HG03354 (cell line): ENCODE measurements around the gene FOLR2.

ENCODE experiments used
- ATAC-seq: cut with Tn5 transposase; IDR thresholded peaks from one replicate; pipeline ENCODE4 v1.9.1; 2021; ENCODE audit warnings: mild to moderate bottlenecking; ENCODE audit not compliant: unreplicated experiment, poor library complexity, severe bottlenecking

Gene FOLR2

GRCh38 chr11:72228229-72228843 lies 11.7 kb downstream of the FOLR2 start:
- ATAC-seq: no peak

- ATAC-seq: no peak
Observed at GRCh38 chr11:72228844-72229231, 12.2 kb downstream of the FOLR2 start.

- ATAC-seq: no peak
Observed at GRCh38 chr11:72229336-72229924, 12.8 kb downstream of the FOLR2 start.

- ATAC-seq: no peak
Observed at GRCh38 chr11:72229925-72230763, 13.6 kb downstream of the FOLR2 start.

- ATAC-seq: no peak
Observed at GRCh38 chr11:72230764-72231365, 14.3 kb downstream of the FOLR2 start.

- ATAC-seq: no peak
Observed at GRCh38 chr11:72231396-72232259, 15.0 kb downstream of the FOLR2 start.

GRCh38 chr11:72232260-72233055 lies 15.9 kb downstream of the FOLR2 start:
- ATAC-seq: no peak

- no peak for ATAC-seq
Observed at GRCh38 chr11:72233056-72233772, 16.6 kb downstream of the FOLR2 start.

DNA sequence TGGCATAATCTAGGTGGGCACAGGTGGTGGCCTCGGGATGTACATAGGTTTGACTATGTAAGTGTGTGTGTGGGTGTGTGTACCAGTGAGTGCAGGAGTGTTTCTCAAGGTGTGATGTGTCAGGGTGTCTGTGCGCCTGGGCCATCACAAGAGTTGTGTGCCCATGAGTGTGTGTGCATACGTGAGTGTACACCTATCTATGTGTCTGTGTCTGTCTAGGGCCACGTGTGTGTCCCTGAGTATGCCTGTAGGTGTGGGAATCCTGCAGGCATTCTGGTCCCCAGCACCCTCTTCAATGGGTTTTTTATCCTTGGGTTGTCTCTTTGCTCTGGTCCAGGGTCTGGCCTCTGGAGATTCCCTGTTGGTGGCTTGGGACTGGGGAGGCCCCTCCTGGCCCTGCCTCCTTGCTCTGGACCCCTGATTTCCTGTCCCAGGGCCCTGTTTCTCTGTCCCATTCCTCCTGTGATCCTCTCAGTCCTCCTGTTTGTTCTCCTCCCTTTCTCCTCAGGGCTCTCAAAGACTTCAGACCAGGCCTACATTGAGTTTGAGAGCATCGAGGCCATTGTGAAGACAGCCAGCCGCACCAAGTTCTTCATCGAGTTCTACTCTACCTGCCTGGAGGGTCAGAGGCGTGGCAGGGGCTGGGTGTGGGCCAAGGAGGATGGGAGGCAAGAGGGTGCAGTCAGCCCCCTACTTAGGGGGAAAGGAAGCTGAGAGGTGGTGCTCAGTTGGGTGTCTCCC lies 17.3 kb downstream of the FOLR2 start:
- no peak for ATAC-seq

GRCh38 chr11:72234514-72234830 lies 17.9 kb downstream of the FOLR2 start:
- ATAC-seq: no peak

DNA sequence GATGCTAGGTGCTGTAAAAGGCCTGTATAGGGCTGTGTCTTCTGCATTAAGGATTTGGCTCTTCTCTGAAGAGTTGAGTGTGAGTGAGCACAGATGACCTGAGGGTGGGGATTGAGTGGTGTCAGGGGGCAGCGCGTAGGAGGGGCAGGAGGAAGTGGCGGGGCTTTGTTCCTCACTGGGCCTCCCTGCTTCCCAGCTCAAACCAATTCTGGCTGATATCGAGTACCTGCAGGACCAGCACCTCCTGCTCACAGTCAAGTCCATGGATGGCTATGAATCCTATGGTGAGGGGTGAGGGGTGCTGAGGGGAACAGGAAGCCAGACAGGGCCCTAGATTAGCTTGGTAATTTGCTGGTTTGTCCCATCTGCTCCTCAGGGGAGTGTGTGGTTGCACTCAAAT lies 18.3 kb downstream of the FOLR2 start:
- no peak for ATAC-seq

- ATAC-seq: no peak
Observed at GRCh38 chr11:72235351-72236057, 18.9 kb downstream of the FOLR2 start.

DNA sequence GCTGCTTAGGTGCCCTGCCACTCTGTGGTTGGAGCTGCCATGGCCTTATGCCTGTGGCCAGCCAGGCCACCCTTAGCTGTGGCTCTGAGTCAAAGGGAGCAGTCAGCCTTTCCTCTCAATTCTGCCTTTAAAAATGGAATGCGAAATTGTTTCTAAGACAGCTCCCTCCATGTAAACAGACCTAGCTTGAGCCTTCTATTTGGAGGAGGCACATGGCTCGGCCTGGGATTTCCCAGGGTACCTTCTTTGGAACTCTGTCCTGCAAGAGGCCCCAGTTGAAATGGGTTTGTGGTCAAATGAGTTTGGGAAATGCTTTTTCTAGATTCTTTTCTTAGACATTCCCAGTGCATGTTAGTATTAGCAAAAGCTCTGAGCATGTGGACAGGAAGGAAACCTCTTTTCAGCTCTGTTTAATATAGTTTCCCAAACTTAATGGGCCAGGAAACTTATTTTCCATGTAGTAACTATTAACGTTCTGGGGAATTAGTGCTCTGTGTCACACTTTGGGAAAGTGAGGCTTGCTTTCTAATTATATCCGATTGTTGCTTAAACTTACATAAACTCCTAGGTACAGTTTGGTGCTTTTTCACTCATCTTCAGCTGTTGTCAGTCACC lies 19.6 kb downstream of the FOLR2 start:
- ATAC-seq: no peak

DNA sequence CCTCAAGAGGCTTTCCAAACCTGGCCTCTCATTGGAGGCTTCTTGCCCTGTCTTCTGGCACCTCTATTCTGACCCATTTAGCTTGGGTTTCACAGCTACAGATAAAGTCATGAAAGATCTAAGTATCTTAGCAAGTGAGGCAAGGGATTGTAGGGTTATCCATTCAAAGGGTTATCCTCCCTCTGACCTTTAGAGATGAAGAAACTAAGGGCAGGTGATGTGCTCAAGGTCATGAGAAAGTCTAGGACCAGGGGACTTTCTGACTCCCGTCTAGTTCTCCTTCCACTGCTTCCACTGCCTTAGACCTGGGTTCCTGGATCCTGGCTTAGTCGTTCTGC lies 20.1 kb downstream of the FOLR2 start:
- no peak for ATAC-seq

- ATAC-seq: no peak
Observed at GRCh38 chr11:72237112-72237931, 20.7 kb downstream of the FOLR2 start.

DNA sequence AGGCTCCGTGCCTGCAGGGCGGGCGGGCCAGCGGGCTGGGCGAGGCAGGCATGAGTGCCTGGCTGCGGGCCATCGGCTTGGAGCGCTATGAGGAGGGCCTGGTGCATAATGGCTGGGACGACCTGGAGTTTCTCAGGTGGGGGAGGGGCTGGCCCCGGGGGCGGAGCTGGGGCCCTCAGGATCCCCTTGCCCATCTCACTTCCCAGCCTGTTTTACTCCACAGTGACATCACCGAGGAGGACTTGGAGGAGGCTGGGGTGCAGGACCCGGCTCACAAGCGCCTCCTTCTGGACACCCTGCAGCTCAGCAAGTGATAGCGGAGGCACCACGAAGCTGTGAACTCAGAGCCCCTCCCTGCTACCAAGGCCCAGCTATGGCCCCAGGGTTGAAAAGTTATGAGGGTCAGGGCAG lies 21.5 kb downstream of the FOLR2 start:
- ATAC-seq: no peak
